GM12873 (cell line): ENCODE data around the gene RPL36AL.

Experiments used
- CTCF ChIP-seq: IDR thresholded peaks from 2 replicates; pipeline ENCODE4 v1.5.1; 2012; ENCODE audit warnings: low read depth, mild to moderate bottlenecking, moderate library complexity, low read length, control low read depth; ENCODE audit not compliant: insufficient read depth; ENCODE audit errors: missing control alignments

Gene RPL36AL

DNA sequence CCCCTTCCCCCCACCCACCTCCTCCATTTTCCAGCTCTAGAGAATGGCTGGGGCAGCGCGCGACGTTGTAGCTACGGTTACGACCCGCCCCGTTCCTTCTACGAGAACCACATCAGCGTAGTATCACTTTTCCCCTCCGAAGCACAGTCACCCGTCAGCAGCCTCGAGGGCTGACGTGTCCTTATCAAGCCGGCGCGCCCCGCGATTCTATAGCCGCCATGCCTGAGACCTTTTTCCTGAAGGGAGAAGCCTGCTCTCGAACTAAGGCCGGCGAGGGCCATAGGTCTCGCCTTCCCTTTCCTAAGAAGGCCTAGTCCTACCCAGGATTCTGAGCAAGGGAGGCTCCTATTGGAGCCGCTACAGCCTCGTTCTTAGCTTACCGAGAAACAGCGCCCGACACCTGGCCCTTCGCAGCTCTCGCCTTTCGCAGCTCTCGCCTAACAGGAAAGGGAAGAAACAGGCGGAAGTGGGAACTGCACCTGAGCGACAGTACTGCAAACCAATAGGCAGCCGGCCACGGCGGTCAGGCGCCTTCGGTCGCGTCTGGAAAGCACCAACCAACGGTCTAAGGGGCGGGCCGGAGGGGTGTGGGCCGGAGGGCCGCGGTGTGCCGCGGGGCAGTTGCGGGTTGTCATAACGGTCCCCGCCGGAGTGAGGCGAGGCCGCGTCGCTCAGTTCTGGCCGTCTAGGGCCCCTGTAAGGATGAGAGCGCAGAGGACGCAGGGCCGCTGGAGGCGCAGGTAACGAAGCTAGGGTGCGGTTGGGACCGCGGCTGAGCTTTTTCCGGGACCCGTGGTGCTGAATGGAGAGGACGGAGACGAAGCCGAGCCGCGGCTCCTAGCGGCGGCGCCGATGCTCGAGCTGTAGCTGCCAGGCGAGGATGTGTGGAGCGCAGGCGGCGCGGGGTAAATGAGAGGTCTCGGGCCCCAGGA lies at the start of gene RPL36AL, which contains the start of gene MGAT2:
Gene RPL36AL, minus strand, starts transcription at position 445 of the 932 bp plus-strand sequence. CDS start 1,522 bp downstream, outside the sequence.
Gene MGAT2, plus strand, starts transcription at position 618 of the 932 bp plus-strand sequence. CDS start 470 bp downstream, outside the sequence.
- TF ChIP-seq CTCF, result peak; percentile 42

- no peak for TF ChIP-seq CTCF
These were observed 39.4 kb upstream of the RPL36AL start for GRCh38 chr14:49659526-49660455.

DNA sequence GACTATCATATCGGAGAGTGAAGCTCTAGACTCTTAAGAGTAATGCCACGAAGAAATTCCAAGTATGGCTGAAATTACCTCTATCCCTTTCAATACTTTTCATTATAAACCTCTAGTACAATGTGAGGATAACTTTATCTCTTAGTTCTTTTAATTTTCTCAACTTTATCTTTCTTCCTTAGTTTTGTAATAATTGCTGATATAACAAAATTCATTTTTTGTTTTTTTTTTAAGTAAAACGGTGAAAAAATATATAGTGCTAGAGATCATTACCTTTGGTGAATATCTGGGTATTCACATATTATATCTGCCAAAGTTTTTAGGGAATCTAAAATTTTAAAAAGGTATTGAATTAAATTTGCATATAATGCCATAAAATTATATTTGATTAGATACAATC lies 34.1 kb upstream of the RPL36AL start:
- TF ChIP-seq CTCF, result no peak

DNA sequence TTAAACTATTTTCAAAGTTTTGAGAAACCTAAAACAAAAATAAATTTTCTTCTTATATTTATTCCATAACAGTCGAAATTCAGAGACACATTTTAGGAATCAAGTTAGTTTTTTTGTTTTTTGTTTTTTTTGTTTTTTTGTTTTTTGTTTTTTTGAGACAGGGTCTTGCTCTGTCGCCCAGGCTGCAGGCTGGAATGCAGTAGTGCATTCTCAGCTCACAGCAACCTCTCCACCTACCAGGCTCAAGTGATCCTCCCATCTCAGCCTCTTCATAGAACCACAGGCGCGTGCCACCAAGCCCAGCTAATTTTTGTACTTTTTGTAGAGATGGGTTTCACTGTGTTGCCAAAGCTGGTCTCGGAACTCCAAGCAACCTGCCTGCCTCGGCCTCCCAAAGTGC lies 33.1 kb upstream of the RPL36AL start:
- no peak for TF ChIP-seq CTCF

- no peak for TF ChIP-seq CTCF
These were observed 21.7 kb upstream of the RPL36AL start for GRCh38 chr14:49642163-49642562.

- no peak for TF ChIP-seq CTCF
These were observed 21.3 kb upstream of the RPL36AL start for GRCh38 chr14:49641697-49642129.
